ENCODE data around the gene SPG7.

GRCh38 chr16:89512453-89512852 lies 4.2 kb downstream of the SPG7 start:
- TF ChIP-seq USF2 (IDR thresholded peaks at IDR 0.05; ENCODE audit: low read depth, low read length) (no peak), ELK1 (IDR thresholded peaks at IDR 0.05; ENCODE audit: borderline replicate concordance, low read depth, low read length) (no peak), CTCF (conservative IDR thresholded peaks at IDR 0.05; ENCODE audit: low read depth, low read length) (no peak), BHLHE40 (IDR thresholded peaks at IDR 0.05; ENCODE audit: low read depth, low read length) (no peak), MAFK (IDR thresholded peaks at IDR 0.05; ENCODE audit: low read depth, low read length) (no peak), MXI1 (IDR thresholded peaks at IDR 0.05; ENCODE audit: borderline replicate concordance, low read depth, low read length) (no peak), RAD21 (IDR thresholded peaks at IDR 0.05; ENCODE audit: low read length) (no peak), POLR2A (IDR thresholded peaks at IDR 0.05; ENCODE audit: low read depth, low read length) (no peak), RFX5 (IDR thresholded peaks at IDR 0.05; ENCODE audit: low read depth, low read length) (no peak), RCOR1 (IDR thresholded peaks at IDR 0.05; ENCODE audit: insufficient replicate concordance, low read length) (no peak), NFE2L2 (IDR thresholded peaks at IDR 0.05; ENCODE audit: low read depth, low read length) (no peak), FOS (IDR thresholded peaks at IDR 0.05; ENCODE audit: low read depth, low read length) (no peak), CEBPB (IDR thresholded peaks at IDR 0.05; ENCODE audit: low read depth, low read length) (no peak), SMC3 (IDR thresholded peaks at IDR 0.05; ENCODE audit: low read depth, low read length) (no peak)

All from IMR-90 (cell line).